ENCODE results near the gene ADGRF1. TPM values are rescaled to one million over a fixed set of nuclear protein-coding genes. Genes with fewer than 3 reads are reported as not detected.
A peak's percentile ranks its signal among the peaks of the same experiment; 100 is the strongest.

Gene ADGRF1
- total and polyA plus RNA-seq, 7 donors: not detected

GRCh38 chr6:47076422-47077344 lies 34.6 kb upstream of the ADGRF1 start:
- no peak for TF ChIP-seq CTCF (IDR thresholded peaks at IDR 0.05)
- intact Hi-C loops (cut with DNase I): no loop called here
- Histone ChIP-seq H3K27ac (no peak overlapping the region), H3K4me1 (no peaks in the 10 kb centered on the region), H3K4me3 (no peak overlapping the region), H3K36me3 (ENCODE audit: insufficient read depth in 1 of 2, low read depth in 1 of 2) (no peaks in the 10 kb centered on the region), H3K9me3 (no peaks in the 10 kb centered on the region), H3K27me3 (ENCODE audit: insufficient read depth in 3 of 3, low read length in 2 of 3) (peaks cover 0 to 4% (median 3%) of the 10 kb centered on the region in 3 donors)
- no peak for DNase-seq
- WGBS, 3 donors: 66 to 67% (median 67%) methylated on average over 9 of the region's 9 CpGs
- peak in 1 of 4 donors; percentile 12 for ATAC-seq

GRCh38 chr6:47075741-47076421 lies 33.7 kb upstream of the ADGRF1 start:
- no peaks in the 10 kb centered on the region for H3K36me3 ChIP-seq (ENCODE audit: insufficient read depth in 1 of 2, low read depth in 1 of 2)

GRCh38 chr6:47075168-47075567 lies 33.0 kb upstream of the ADGRF1 start:
- Histone ChIP-seq H3K9me3 (no peaks in the 10 kb centered on the region), H3K27me3 (ENCODE audit: insufficient read depth in 3 of 3, low read length in 2 of 3) (peaks cover 0 to 4% (median 3%) of the 10 kb centered on the region in 3 donors), H3K27ac (peak overlapping the region; percentile 4), H3K36me3 (ENCODE audit: insufficient read depth in 1 of 2, low read depth in 1 of 2) (no peaks in the 10 kb centered on the region), H3K4me3 (no peak overlapping the region), H3K4me1 (no peaks in the 10 kb centered on the region)
- intact Hi-C loops (cut with DNase I): no loop called here
- ATAC-seq (no peak), DNase-seq (no peak)
- WGBS, 3 donors: 50 to 55% (median 53%) methylated on average over 4 of the region's 4 CpGs
- no peak for TF ChIP-seq CTCF (IDR thresholded peaks at IDR 0.05)

More at GRCh38 chr6:47075741-47076421, 33.7 kb upstream of the ADGRF1 start:
- Histone ChIP-seq H3K4me3 (no peak overlapping the region), H3K4me1 (no peaks in the 10 kb centered on the region), H3K27ac (no peak overlapping the region), H3K27me3 (ENCODE audit: insufficient read depth in 3 of 3, low read length in 2 of 3) (peaks cover 0 to 4% (median 3%) of the 10 kb centered on the region in 3 donors), H3K9me3 (no peaks in the 10 kb centered on the region)
- WGBS, 3 donors: 50 to 56% (median 55%) methylated on average over 8 of the region's 8 CpGs
- peak in 1 of 4 donors; percentile 41 for ATAC-seq
- DNase-seq: no peak
- TF ChIP-seq CTCF (IDR thresholded peaks at IDR 0.05): no peak
- intact Hi-C loops (cut with DNase I): no loop called here

GRCh38 chr6:47073125-47074110 lies 31.3 kb upstream of the ADGRF1 start:
- peaks cover 0 to 4% (median 0%) of the 10 kb centered on the region in 3 donors for H3K27me3 ChIP-seq (ENCODE audit: insufficient read depth in 3 of 3, low read length in 2 of 3)
- H3K4me3 ChIP-seq: no peak overlapping the region
- 72 to 82% (median 74%) methylated on average over 5 of the region's 5 CpGs for WGBS, 3 donors
- TF ChIP-seq CTCF (IDR thresholded peaks at IDR 0.05): no peak
- no peaks in the 10 kb centered on the region for H3K4me1 ChIP-seq
- no peaks in the 10 kb centered on the region for H3K9me3 ChIP-seq
- H3K36me3 ChIP-seq (ENCODE audit: insufficient read depth in 1 of 2, low read depth in 1 of 2): no peaks in the 10 kb centered on the region
- DNase-seq: no peak
- no peak overlapping the region for H3K27ac ChIP-seq
- ATAC-seq: no peak
- intact Hi-C loops (cut with DNase I): no loop called here
